Measurements from ENCODE around the gene CHRNB4.

The CHRNB4 gene

GRCh38 chr15:78621810-78622402 lies 19.1 kb downstream of the CHRNB4 start:
- peaks cover 36% of the 10 kb centered on the region for H3K27me3 ChIP-seq (ENCODE audit: insufficient read depth, poor library complexity, severe bottlenecking)
- DNase-seq (ENCODE audit: low read depth in 1 of 2, low spot score in 1 of 2): no peak
- TF ChIP-seq SPI1 (IDR thresholded peaks at IDR 0.05; ENCODE audit: borderline replicate concordance, low read depth) (no peak), POLR2AphosphoS5 (IDR thresholded peaks at IDR 0.05; ENCODE audit: low read depth) (no peak), CTCF (IDR thresholded peaks at IDR 0.05; ENCODE audit: insufficient read depth, low read length) (no peak), GABPA (IDR thresholded peaks at IDR 0.05; ENCODE audit: low read depth) (no peak), REST (IDR thresholded peaks at IDR 0.05; ENCODE audit: insufficient replicate concordance, low read depth) (no peak)
- H3K27ac ChIP-seq (replicated peaks): no peak overlapping the region
- H3K4me3 ChIP-seq (replicated peaks; ENCODE audit: insufficient read depth, low read length): no peak overlapping the region

GRCh38 chr15:78620527-78621421 lies 20.2 kb downstream of the CHRNB4 start, which contains the start of gene CHRNA3:
CHRNA3 (minus strand) TSS chr15:78620996; CDS start chr15:78620794, 202 bp downstream.
- Histone ChIP-seq H3K27ac (replicated peaks) (no peak within 1 kb of the TSS), H3K27me3 (ENCODE audit: insufficient read depth, poor library complexity, severe bottlenecking) (peaks cover 36% of the 10 kb centered on the region), H3K4me3 (replicated peaks; ENCODE audit: insufficient read depth, low read length) (no peak within 1 kb of the TSS; the same call in 1 of the 2 replicates)
- TF ChIP-seq SPI1 (IDR thresholded peaks at IDR 0.05; ENCODE audit: borderline replicate concordance, low read depth): no peak
- TF ChIP-seq CTCF (IDR thresholded peaks at IDR 0.05; ENCODE audit: insufficient read depth, low read length): no peak
- TF ChIP-seq GABPA (IDR thresholded peaks at IDR 0.05; ENCODE audit: low read depth): no peak
- no peak for TF ChIP-seq REST (IDR thresholded peaks at IDR 0.05; ENCODE audit: insufficient replicate concordance, low read depth)
- TF ChIP-seq POLR2AphosphoS5 (IDR thresholded peaks at IDR 0.05; ENCODE audit: low read depth): no peak
- DNase-seq (ENCODE audit: low read depth in 1 of 2, low spot score in 1 of 2): no peak

GRCh38 chr15:78620021-78620526 lies 20.9 kb downstream of the CHRNB4 start:
- no peak for TF ChIP-seq SPI1 (IDR thresholded peaks at IDR 0.05; ENCODE audit: borderline replicate concordance, low read depth)
- TF ChIP-seq CTCF (IDR thresholded peaks at IDR 0.05; ENCODE audit: insufficient read depth, low read length): no peak
- no peak for TF ChIP-seq REST (IDR thresholded peaks at IDR 0.05; ENCODE audit: insufficient replicate concordance, low read depth)
- TF ChIP-seq POLR2AphosphoS5 (IDR thresholded peaks at IDR 0.05; ENCODE audit: low read depth): no peak
- TF ChIP-seq GABPA (IDR thresholded peaks at IDR 0.05; ENCODE audit: low read depth): no peak
- no peak for DNase-seq (ENCODE audit: low read depth in 1 of 2, low spot score in 1 of 2)
- Histone ChIP-seq H3K27me3 (ENCODE audit: insufficient read depth, poor library complexity, severe bottlenecking) (peaks cover 34% of the 10 kb centered on the region), H3K27ac (replicated peaks) (no peak overlapping the region), H3K4me3 (replicated peaks; ENCODE audit: insufficient read depth, low read length) (no peak overlapping the region)
